IMR-90 (cell line): Measurements from ENCODE around the gene SEL1L3. TPM values are rescaled to one million over a fixed set of nuclear protein-coding genes. Genes with fewer than 3 reads are reported as not detected.

ENCODE experiments used
- ATAC-seq: fragments of 200-7000 bp; cut with Tn5 transposase; 2 replicates; pipeline ENCODE4 v1.9.1; 2020; ENCODE audit warnings: low read depth, mild to moderate bottlenecking, moderate library complexity
- BruUV-seq: library from RNA; stranded (reverse); fragments of 400-500 nt; replicated peaks from 2 replicates; lab custom pipeline; 2021; lab: Mats Ljungman, UMichigan
- CTCF ChIA-PET: fragments of 300-600 bp; formaldehyde crosslinking; extraction: SDS; loops from one replicate; lab custom pipeline; 2021; ENCODE audit warnings: antibody characterized with exemption; lab: Yijun Ruan, JAX
- POLR2A ChIA-PET: fragments of 300-600 bp; sonication (Branson Sonifier 250); formaldehyde crosslinking; loops from one replicate; lab custom pipeline; 2022; ENCODE audit warnings: antibody characterized with exemption; ENCODE audit not compliant: unreplicated experiment; lab: Charles Lee
- DNase-seq: peaks from one replicate; pipeline ENCODE4 v3.0.0; 2013
- H2AFZ ChIP-seq: replicated peaks from 2 replicates; pipeline ENCODE3; 2013; ENCODE audit warnings: low read length, mild to moderate bottlenecking; ENCODE audit not compliant: poor library complexity
- H2AK5ac ChIP-seq: 2 replicates; pipeline ENCODE4 v1.6.1; 2013; ENCODE audit warnings: low read depth, low read length, inconsistent platforms
- H2AK9ac ChIP-seq: replicated peaks from 2 replicates; pipeline ENCODE3; 2013; ENCODE audit warnings: mild to moderate bottlenecking, low read depth, low read length, moderate library complexity; ENCODE audit not compliant: poor library complexity
- H2BK120ac ChIP-seq: 2 replicates; pipeline ENCODE4 v1.6.1; 2013; ENCODE audit warnings: low read depth, low read length, inconsistent platforms
- H2BK15ac ChIP-seq: 3 replicates; pipeline ENCODE4 v1.6.1; 2013; ENCODE audit warnings: low read depth, low read length, inconsistent platforms
- H2BK20ac ChIP-seq: 2 replicates; pipeline ENCODE4 v1.6.1; 2013; ENCODE audit warnings: low read depth, mild to moderate bottlenecking, inconsistent platforms, low read length, moderate library complexity
- H2BK5ac ChIP-seq: 2 replicates; pipeline ENCODE4 v1.6.1; 2013; ENCODE audit warnings: mild to moderate bottlenecking, low read depth, low read length, inconsistent platforms; ENCODE audit not compliant: poor library complexity, severe bottlenecking
- H3K14ac ChIP-seq: replicated peaks from 2 replicates; pipeline ENCODE4 v1.6.1; 2013; ENCODE audit warnings: low read depth, low read length, inconsistent platforms
- H3K18ac ChIP-seq: 2 replicates; pipeline ENCODE4 v1.6.1; 2013; ENCODE audit warnings: low read depth, low read length, control low read depth
- H3K23ac ChIP-seq: 2 replicates; pipeline ENCODE4 v1.6.1; 2013; ENCODE audit warnings: low read depth, low read length, inconsistent platforms
- H3K27ac ChIP-seq: 2 replicates; pipeline ENCODE4 v1.5.1; 2013; ENCODE audit warnings: mild to moderate bottlenecking, control low read depth, low read length; ENCODE audit not compliant: insufficient read depth
- H3K27me3 ChIP-seq: 2 replicates; pipeline ENCODE4 v1.6.1; 2013; ENCODE audit warnings: low read length; ENCODE audit not compliant: control insufficient read depth, insufficient read depth
- H3K36me3 ChIP-seq: 2 replicates; pipeline ENCODE4 v1.6.1; 2013; ENCODE audit warnings: low read length, mixed read lengths; ENCODE audit not compliant: control insufficient read depth, insufficient read depth
- H3K4ac ChIP-seq: 2 replicates; pipeline ENCODE4 v1.6.1; 2013; ENCODE audit warnings: low read depth, low read length, inconsistent platforms
- H3K4me1 ChIP-seq: 2 replicates; pipeline ENCODE4 v1.6.1; 2013; ENCODE audit warnings: low read length, mixed read lengths; ENCODE audit not compliant: control insufficient read depth, insufficient read depth
- H3K4me2 ChIP-seq: 2 replicates; pipeline ENCODE4 v1.6.1; 2013; ENCODE audit warnings: low read depth, mild to moderate bottlenecking, control low read depth, low read length, moderate library complexity
- H3K4me3 ChIP-seq: 2 replicates; pipeline ENCODE4 v1.5.1; 2013; ENCODE audit warnings: low read depth, mild to moderate bottlenecking, control low read depth, low read length, moderate library complexity; ENCODE audit not compliant: insufficient read depth
- H3K56ac ChIP-seq: 2 replicates; pipeline ENCODE4 v1.6.1; 2013; ENCODE audit warnings: low read length, inconsistent platforms; ENCODE audit not compliant: insufficient read depth; ENCODE audit errors: extremely low read depth
- H3K79me1 ChIP-seq, 2 experiments: 2 replicates each; pipeline ENCODE4 v1.6.1; 2013; ENCODE audit warnings: low read length in 2 of 2, inconsistent platforms in 1 of 2, low read depth in 1 of 2
- H3K9ac ChIP-seq: 2 replicates; pipeline ENCODE4 v1.6.1; 2013; ENCODE audit warnings: low read depth, low read length, control low read depth
- H3K9me1 ChIP-seq: 2 replicates; pipeline ENCODE4 v1.6.1; 2013; ENCODE audit warnings: low read length, inconsistent platforms; ENCODE audit not compliant: insufficient read depth
- H3K9me3 ChIP-seq: 2 replicates; pipeline ENCODE4 v1.6.1; 2013; ENCODE audit warnings: low read length; ENCODE audit not compliant: control insufficient read depth, insufficient read depth
- H4K20me1 ChIP-seq: 2 replicates; pipeline ENCODE4 v1.6.1; 2013; ENCODE audit warnings: low read length, inconsistent platforms; ENCODE audit not compliant: insufficient read depth
- H4K5ac ChIP-seq: 2 replicates; pipeline ENCODE4 v1.6.1; 2013; ENCODE audit warnings: mild to moderate bottlenecking, low read depth, low read length, control low read depth
- H4K8ac ChIP-seq, 2 experiments: 2 replicates each; pipeline ENCODE4 v1.6.1; 2013; ENCODE audit warnings: low read depth in 2 of 2, low read length in 2 of 2, control low read depth in 1 of 2, inconsistent platforms in 1 of 2
- H4K91ac ChIP-seq: 2 replicates; pipeline ENCODE4 v1.6.1; 2013; ENCODE audit warnings: low read depth, low read length, inconsistent platforms; ENCODE audit not compliant: insufficient read depth
- BHLHE40 ChIP-seq: fragments of 150-350 bp; IDR thresholded peaks from 2 replicates; pipeline ENCODE4 v1.6.1; 2016; ENCODE audit warnings: mild to moderate bottlenecking, low read depth, low read length
- MAFK ChIP-seq: IDR thresholded peaks from 2 replicates; pipeline ENCODE4 v1.6.1; 2012; ENCODE audit warnings: low read depth, low read length, improper control_type of control experiment
- MXI1 ChIP-seq: IDR thresholded peaks from 2 replicates; pipeline ENCODE4 v1.6.1; 2012; ENCODE audit warnings: low read depth, mild to moderate bottlenecking, low read length, moderate library complexity, borderline replicate concordance
- SMC3 ChIP-seq: fragments of 150-350 bp; IDR thresholded peaks from 2 replicates; pipeline ENCODE4 v1.6.1; 2016; ENCODE audit warnings: low read depth, mild to moderate bottlenecking, antibody characterized with exemption, low read length, moderate library complexity
- WGBS, 2 experiments: methylation state at CpG; one replicate each; pipeline versions ENCODE4 v1.1.5 to v1.1.7; 2013; ENCODE audit warnings: missing lambda C conversion rate in 2 of 2; ENCODE audit not compliant: insufficient read length in 1 of 2; ENCODE audit errors: extremely low coverage in 2 of 2; 5-methylcytosine and 5-hydroxymethylcytosine counted together
- dilution Hi-C: fragments of 300-500 bp; cut with HindIII; formaldehyde crosslinking; loops from one replicate; pipeline ENCODE4 v1.14.3; 2018; ENCODE audit warnings: low sequenced_read_pairs; ENCODE audit not compliant: unreplicated experiment
- in situ Hi-C: fragments of 300-500 bp; cut with MboI; formaldehyde crosslinking; loops from 3 replicates; pipeline ENCODE4 v1.14.3; 2019; ENCODE audit warnings: low sequenced_read_pairs, inconsistent platforms, mixed read lengths
- intact Hi-C: fragments of 100-400 bp; cut with micrococcal nuclease; formaldehyde crosslinking; loops from 2 replicates; pipeline ENCODE4 v1.10.0; 2022
- polyA plus RNA-seq, 3 experiments: library from polyadenylated mRNA; depleted of rRNA; stranded (reverse); fragments of >200 nt; gene quantifications; 2 replicates each; pipeline ENCODE4 v1.2.3, GENCODE V29; 2012; ENCODE audit warnings: low replicate concordance in 1 of 3
- total RNA-seq: library from RNA; depleted of rRNA; stranded (reverse); fragments of >200 nt; gene quantifications from 2 replicates; pipeline ENCODE4 v1.2.3, GENCODE V29; 2012

The SEL1L3 gene
- total and polyA plus RNA-seq, 2 of the 4 experiments (the other 2 are of a cell fraction) = 16.4 to 43.7 TPM

DNA sequence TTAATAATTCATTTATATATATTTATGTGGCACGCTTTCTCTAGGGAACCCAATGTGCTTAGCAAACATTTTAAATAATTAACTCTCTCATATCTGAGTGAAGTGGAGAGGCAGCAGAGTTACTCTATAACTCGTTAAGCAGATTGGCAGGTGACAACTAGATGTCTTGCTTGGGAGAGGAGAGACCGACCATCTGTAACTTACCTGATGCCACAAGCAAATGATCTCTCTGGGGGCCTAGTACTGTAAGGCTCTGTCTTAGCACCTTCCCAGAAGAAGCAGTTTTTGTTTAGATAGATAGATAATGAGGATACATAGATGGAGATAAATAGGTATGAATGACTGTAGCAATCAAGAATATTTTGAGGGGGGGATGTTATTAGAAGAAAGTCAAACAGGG, 11.9 kb upstream of the SEL1L3 start:
- WGBS, 2 experiments = 100% methylated on average over 1 of the region's 3 CpGs; no CpG with 5 or more reads in 1 of the 2 experiments
- TF ChIP-seq MXI1 = no peak
- no peak for TF ChIP-seq MAFK
- TF ChIP-seq SMC3 = no peak
- TF ChIP-seq BHLHE40 = no peak
- no peaks in the 10 kb centered on the region for H3K9me1 ChIP-seq
- no peak overlapping the region for H4K5ac ChIP-seq
- no peak overlapping the region for H4K8ac ChIP-seq
- no peak overlapping the region for H3K27ac ChIP-seq
- POLR2A ChIA-PET = no interaction called here
- no peak overlapping the region for H2AK9ac ChIP-seq
- H3K4me2 ChIP-seq = no peak overlapping the region
- H3K23ac ChIP-seq = no peak overlapping the region
- no TSS peak for BruUV-seq
- no peak overlapping the region for H2BK5ac ChIP-seq
- ATAC-seq = no peak
- H3K4ac ChIP-seq = no peak overlapping the region
- no peaks in the 10 kb centered on the region for H3K27me3 ChIP-seq
- CTCF ChIA-PET = no interaction called here
- no peak overlapping the region for H2AK5ac ChIP-seq
- no peak overlapping the region for H3K4me3 ChIP-seq
- intact Hi-C loops (no loop called here), in situ Hi-C loops (no loop called here), dilution Hi-C loops (no loop called here)
- no peaks in the 10 kb centered on the region for H3K36me3 ChIP-seq
- H2BK15ac ChIP-seq = no peak overlapping the region
- no peak overlapping the region for H3K9ac ChIP-seq
- H2BK20ac ChIP-seq = no peak overlapping the region
- H3K14ac ChIP-seq = no peak overlapping the region
- no peak for DNase-seq
- no peak overlapping the region for H2BK120ac ChIP-seq
- no peaks in the 10 kb centered on the region for H3K79me1 ChIP-seq
- H3K9me3 ChIP-seq = peaks cover 3% of the 10 kb centered on the region; the same call in 1 of the 2 replicates
- no peak overlapping the region for H4K91ac ChIP-seq
- H3K56ac ChIP-seq = no peak overlapping the region
- H3K4me1 ChIP-seq = peaks cover 5% of the 10 kb centered on the region
- H4K20me1 ChIP-seq = no peaks in the 10 kb centered on the region
- H2AFZ ChIP-seq = no peak overlapping the region
- no peak overlapping the region for H3K18ac ChIP-seq
